Measurements from ENCODE around the gene BCL2L15. TPM values are rescaled to one million over a fixed set of nuclear protein-coding genes. Genes with fewer than 3 reads are reported as not detected.

BCL2L15 gene
- total and polyA plus RNA-seq, 2 of the 13 experiments (the other 11 are each of a cell fraction or from before 2014, with no cell fraction given), result 0.03 to 0.27 TPM

DNA sequence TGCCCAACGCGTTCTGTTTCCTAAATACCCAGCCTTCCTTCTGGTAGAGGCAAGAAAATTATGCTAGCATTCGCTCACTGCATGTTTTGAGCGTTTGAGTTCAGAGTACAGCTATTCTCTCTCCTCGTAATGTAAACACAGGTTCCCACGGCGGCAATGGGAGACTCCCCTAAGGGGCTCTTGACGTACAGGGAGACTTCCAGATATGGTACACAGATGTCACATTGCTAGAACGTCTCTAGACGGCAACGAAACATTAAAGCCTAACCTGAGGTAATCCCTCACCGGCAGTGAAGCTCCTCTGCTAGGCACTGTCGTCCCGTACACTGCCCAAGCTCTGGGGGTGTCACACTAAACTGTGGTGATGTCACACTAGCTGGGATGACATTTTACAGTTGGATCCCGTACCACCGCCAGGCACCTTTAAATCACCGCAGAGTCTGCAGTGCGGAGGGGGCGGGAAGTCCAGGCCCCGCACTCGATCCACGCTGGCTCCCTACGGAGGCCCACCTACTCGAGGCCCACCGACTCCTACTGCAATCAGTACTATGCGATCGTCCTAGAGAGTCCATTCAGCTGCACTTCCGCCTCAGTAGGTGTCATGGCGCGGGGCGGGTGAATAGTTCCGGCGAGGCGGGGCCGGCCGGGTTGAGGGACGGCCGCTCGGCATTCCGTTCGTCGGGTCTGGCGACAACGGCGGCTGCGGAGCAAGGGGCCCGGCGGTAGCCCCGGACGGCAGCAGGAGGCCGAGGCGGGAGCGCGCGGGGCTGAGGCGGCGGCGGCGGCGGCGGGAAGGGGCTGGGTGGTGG lies 41.8 kb upstream of the BCL2L15 start, which contains the start of gene HIPK1 (continued):
- TF ChIP-seq, protein P1, sequence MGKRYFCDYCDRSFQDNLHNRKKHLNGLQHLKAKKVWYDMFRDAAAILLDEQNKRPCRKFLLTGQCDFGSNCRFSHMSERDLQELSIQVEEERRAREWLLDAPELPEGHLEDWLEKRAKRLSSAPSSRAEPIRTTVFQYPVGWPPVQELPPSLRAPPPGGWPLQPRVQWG (CRISPR knock-in tag; IDR thresholded peaks at IDR 0.05; ENCODE audit: borderline replicate concordance, low read depth), result no peak
- TF ChIP-seq FLYWCH1 (CRISPR knock-in tag; IDR thresholded peaks at IDR 0.05) (no peak), DNMT3B (CRISPR knock-in tag; conservative IDR thresholded peaks at IDR 0.05) (no peak), ZNF746 (CRISPR knock-in tag; IDR thresholded peaks at IDR 0.05) (no peak), ZNF10 (CRISPR knock-in tag; IDR thresholded peaks at IDR 0.05; ENCODE audit: borderline replicate concordance, low read depth) (no peak), JUNB (CRISPR knock-in tag; IDR thresholded peaks at IDR 0.05; ENCODE audit: borderline replicate concordance) (no peak), CBX1 (IDR thresholded peaks at IDR 0.05; ENCODE audit: low read depth) (peak; percentile 80), ZNF143 (CRISPR knock-in tag; IDR thresholded peaks at IDR 0.05) (peak; percentile 71), ZNF629 (CRISPR knock-in tag; conservative IDR thresholded peaks at IDR 0.05) (0 out of 2 replicates have a peak, but pooled peaks have one; percentile 37), SNRNP70 (IDR thresholded peaks at IDR 0.05; ENCODE audit: low read depth, low read length) (no peak), TARDBP (CRISPR knock-in tag; IDR thresholded peaks at IDR 0.05) (peak; percentile 86; the same call in 1 of the 2 replicates), ZBTB42 (CRISPR knock-in tag; IDR thresholded peaks at IDR 0.05) (no peak), KDM4B (CRISPR knock-in tag; IDR thresholded peaks at IDR 0.05) (peak; percentile 72; the same call in 1 of the 2 replicates), ZNF501 (CRISPR knock-in tag; IDR thresholded peaks at IDR 0.05) (peak; percentile 95), MED13 (CRISPR knock-in tag; IDR thresholded peaks at IDR 0.05) (peak; percentile 56; the same call in 1 of the 2 replicates)
- TF ChIP-seq, protein P2, sequence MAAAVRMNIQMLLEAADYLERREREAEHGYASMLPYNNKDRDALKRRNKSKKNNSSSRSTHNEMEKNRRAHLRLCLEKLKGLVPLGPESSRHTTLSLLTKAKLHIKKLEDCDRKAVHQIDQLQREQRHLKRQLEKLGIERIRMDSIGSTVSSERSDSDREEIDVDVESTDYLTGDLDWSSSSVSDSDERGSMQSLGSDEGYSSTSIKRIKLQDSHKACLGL (CRISPR knock-in tag; IDR thresholded peaks at IDR 0.05), result no peak; the same call in 1 of the 2 replicates
- TF ChIP-seq, protein P3, sequence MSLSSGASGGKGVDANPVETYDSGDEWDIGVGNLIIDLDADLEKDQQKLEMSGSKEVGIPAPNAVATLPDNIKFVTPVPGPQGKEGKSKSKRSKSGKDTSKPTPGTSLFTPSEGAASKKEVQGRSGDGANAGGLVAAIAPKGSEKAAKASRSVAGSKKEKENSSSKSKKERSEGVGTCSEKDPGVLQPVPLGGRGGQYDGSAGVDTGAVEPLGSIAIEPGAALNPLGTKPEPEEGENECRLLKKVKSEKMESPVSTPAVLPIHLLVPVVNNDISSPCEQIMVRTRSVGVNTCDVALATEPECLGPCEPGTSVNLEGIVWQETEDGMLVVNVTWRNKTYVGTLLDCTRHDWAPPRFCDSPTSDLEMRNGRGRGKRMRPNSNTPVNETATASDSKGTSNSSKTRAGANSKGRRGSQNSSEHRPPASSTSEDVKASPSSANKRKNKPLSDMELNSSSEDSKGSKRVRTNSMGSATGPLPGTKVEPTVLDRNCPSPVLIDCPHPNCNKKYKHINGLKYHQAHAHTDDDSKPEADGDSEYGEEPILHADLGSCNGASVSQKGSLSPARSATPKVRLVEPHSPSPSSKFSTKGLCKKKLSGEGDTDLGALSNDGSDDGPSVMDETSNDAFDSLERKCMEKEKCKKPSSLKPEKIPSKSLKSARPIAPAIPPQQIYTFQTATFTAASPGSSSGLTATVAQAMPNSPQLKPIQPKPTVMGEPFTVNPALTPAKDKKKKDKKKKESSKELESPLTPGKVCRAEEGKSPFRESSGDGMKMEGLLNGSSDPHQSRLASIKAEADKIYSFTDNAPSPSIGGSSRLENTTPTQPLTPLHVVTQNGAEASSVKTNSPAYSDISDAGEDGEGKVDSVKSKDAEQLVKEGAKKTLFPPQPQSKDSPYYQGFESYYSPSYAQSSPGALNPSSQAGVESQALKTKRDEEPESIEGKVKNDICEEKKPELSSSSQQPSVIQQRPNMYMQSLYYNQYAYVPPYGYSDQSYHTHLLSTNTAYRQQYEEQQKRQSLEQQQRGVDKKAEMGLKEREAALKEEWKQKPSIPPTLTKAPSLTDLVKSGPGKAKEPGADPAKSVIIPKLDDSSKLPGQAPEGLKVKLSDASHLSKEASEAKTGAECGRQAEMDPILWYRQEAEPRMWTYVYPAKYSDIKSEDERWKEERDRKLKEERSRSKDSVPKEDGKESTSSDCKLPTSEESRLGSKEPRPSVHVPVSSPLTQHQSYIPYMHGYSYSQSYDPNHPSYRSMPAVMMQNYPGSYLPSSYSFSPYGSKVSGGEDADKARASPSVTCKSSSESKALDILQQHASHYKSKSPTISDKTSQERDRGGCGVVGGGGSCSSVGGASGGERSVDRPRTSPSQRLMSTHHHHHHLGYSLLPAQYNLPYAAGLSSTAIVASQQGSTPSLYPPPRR (CRISPR knock-in tag; IDR thresholded peaks at IDR 0.05; ENCODE audit: borderline replicate concordance), result peak; percentile 69; the same call in 1 of the 2 replicates
- TF ChIP-seq, protein P4, sequence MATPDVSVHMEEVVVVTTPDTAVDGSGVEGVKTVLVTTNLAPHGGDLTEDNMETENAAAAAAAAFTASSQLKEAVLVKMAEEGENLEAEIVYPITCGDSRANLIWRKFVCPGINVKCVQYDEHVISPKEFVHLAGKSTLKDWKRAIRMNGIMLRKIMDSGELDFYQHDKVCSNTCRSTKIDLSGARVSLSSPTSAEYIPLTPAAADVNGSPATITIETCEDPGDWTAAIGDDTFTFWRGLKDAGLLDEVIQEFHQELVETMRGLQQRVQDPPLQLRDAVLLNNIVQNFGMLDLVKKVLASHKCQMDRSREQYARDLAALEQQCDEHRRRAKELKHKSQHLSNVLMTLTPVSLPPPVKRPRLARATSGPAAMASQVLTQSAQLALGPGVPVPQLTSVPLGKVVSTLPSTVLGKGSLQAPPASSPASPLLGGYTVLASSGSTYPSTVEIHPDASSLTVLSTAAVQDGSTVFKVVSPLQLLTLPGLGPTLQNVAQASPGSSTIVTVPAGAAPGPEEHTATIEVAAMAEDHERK (CRISPR knock-in tag; IDR thresholded peaks at IDR 0.05; ENCODE audit: low read depth), result peak; percentile 63; the same call in 1 of the 2 replicates
- TF ChIP-seq, protein P5, sequence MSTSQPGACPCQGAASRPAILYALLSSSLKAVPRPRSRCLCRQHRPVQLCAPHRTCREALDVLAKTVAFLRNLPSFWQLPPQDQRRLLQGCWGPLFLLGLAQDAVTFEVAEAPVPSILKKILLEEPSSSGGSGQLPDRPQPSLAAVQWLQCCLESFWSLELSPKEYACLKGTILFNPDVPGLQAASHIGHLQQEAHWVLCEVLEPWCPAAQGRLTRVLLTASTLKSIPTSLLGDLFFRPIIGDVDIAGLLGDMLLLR (CRISPR knock-in tag; IDR thresholded peaks at IDR 0.05), result no peak
- TF ChIP-seq, protein P6, sequence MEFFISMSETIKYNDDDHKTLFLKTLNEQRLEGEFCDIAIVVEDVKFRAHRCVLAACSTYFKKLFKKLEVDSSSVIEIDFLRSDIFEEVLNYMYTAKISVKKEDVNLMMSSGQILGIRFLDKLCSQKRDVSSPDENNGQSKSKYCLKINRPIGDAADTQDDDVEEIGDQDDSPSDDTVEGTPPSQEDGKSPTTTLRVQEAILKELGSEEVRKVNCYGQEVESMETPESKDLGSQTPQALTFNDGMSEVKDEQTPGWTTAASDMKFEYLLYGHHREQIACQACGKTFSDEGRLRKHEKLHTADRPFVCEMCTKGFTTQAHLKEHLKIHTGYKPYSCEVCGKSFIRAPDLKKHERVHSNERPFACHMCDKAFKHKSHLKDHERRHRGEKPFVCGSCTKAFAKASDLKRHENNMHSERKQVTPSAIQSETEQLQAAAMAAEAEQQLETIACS (CRISPR knock-in tag; IDR thresholded peaks at IDR 0.05), result peak; percentile 84

Data from HepG2 (cell line).